GM23338 (cell line): ENCODE results near the gene SMARCC2. TPM values are rescaled to one million over a fixed set of nuclear protein-coding genes. Genes with fewer than 3 reads are reported as not detected.

ENCODE experiments used
- ATAC-seq: fragments of 200-7000 bp; cut with Tn5 transposase; 3 replicates; pipeline ENCODE4 v1.9.1; 2020
- DNase-seq: peaks from one replicate; pipeline ENCODE4 v3.0.0-alpha.2; 2015; ENCODE audit warnings: low spot score
- H2AFZ ChIP-seq: fragments of 200-600 bp; sonication (generic); 2 replicates; pipeline ENCODE4 v1.8.0; 2016; ENCODE audit warnings: antibody characterized with exemption, mild to moderate bottlenecking, moderate library complexity
- H3F3A ChIP-seq: fragments of 200-600 bp; sonication (generic); replicated peaks from 2 replicates; pipeline ENCODE4 v1.8.0; 2017; ENCODE audit warnings: antibody characterized with exemption, mixed run types, low read depth
- H3K27ac ChIP-seq: fragments of 200-600 bp; sonication (generic); 2 replicates; pipeline ENCODE4 v1.6.1; 2016; ENCODE audit warnings: low read depth
- H3K27me3 ChIP-seq: fragments of 200-600 bp; sonication (generic); 2 replicates; pipeline ENCODE4 v1.8.0; 2016; ENCODE audit warnings: mild to moderate bottlenecking, mixed run types, moderate library complexity; ENCODE audit not compliant: insufficient read depth
- H3K36me3 ChIP-seq: fragments of 200-600 bp; sonication (generic); 2 replicates; pipeline ENCODE4 v1.8.0; 2016; ENCODE audit warnings: mild to moderate bottlenecking; ENCODE audit not compliant: insufficient read depth
- H3K4me1 ChIP-seq: fragments of 200-600 bp; sonication (generic); 2 replicates; pipeline ENCODE4 v1.8.0; 2016; ENCODE audit warnings: mild to moderate bottlenecking, moderate library complexity; ENCODE audit not compliant: insufficient read depth
- H3K4me2 ChIP-seq: fragments of 200-600 bp; sonication (generic); 2 replicates; pipeline ENCODE4 v1.7.1; 2017; ENCODE audit warnings: mixed run types
- H3K4me3 ChIP-seq: fragments of 200-600 bp; sonication (generic); 2 replicates; pipeline ENCODE4 v1.6.1; 2016; ENCODE audit warnings: mixed run types
- H3K79me2 ChIP-seq: fragments of 200-600 bp; sonication (generic); replicated peaks from 2 replicates; pipeline ENCODE4 v1.8.0; 2017; ENCODE audit warnings: mild to moderate bottlenecking; ENCODE audit not compliant: insufficient read depth
- H3K9me2 ChIP-seq: fragments of 200-600 bp; sonication (generic); 2 replicates; pipeline ENCODE4 v1.8.0; 2017; ENCODE audit not compliant: insufficient read depth
- H4K20me1 ChIP-seq: fragments of 200-600 bp; sonication (generic); replicated peaks from 2 replicates; pipeline ENCODE4 v1.8.0; 2017; ENCODE audit warnings: mild to moderate bottlenecking; ENCODE audit not compliant: insufficient read depth
- H3K27ac Mint-ChIP-seq: 2 replicates; pipeline ENCODE4 v1.8.0; 2020; ENCODE audit warnings: inconsistent platforms, mild to moderate bottlenecking, moderate library complexity, mixed read lengths
- H3K27me3 Mint-ChIP-seq: 3 replicates; pipeline ENCODE4 v1.8.0; 2022; ENCODE audit warnings: low read depth, mild to moderate bottlenecking, moderate library complexity, mixed read lengths, inconsistent platforms; ENCODE audit not compliant: insufficient read depth, poor library complexity
- H3K36me3 Mint-ChIP-seq: 3 replicates; pipeline ENCODE4 v1.8.0; 2021; ENCODE audit warnings: low read depth, mild to moderate bottlenecking, inconsistent platforms, moderate library complexity, mixed read lengths
- H3K4me1 Mint-ChIP-seq: 3 replicates; pipeline ENCODE4 v1.8.0; 2020; ENCODE audit warnings: mild to moderate bottlenecking, inconsistent platforms, mixed read lengths
- H3K4me3 Mint-ChIP-seq: 3 replicates; pipeline ENCODE4 v1.8.0; 2021; ENCODE audit warnings: moderate library complexity, mild to moderate bottlenecking, inconsistent platforms, mixed read lengths
- H3K9me3 Mint-ChIP-seq: 3 replicates; pipeline ENCODE4 v1.8.0; 2020; ENCODE audit warnings: moderate library complexity, mild to moderate bottlenecking, inconsistent platforms, mixed read lengths
- CTCF ChIP-seq, 2 experiments: fragments of 200-600 bp in 1 of 2; sonication (generic) in 1 of 2; conservative IDR thresholded peaks; 2 replicates each; pipeline versions ENCODE4 v1.5.1 to v1.6.1; 2016 to 2017; ENCODE audit warnings: antibody characterized with exemption in 2 of 2, low read depth in 2 of 2, mild to moderate bottlenecking in 2 of 2, moderate library complexity in 1 of 2
- ETS1 ChIP-seq: IDR thresholded peaks from 2 replicates; pipeline ENCODE4 v1.6.1; 2016; ENCODE audit warnings: antibody characterized with exemption
- EZH2 ChIP-seq: fragments of 200-600 bp; sonication (generic); IDR thresholded peaks from one replicate; pipeline ENCODE4 v1.8.0; 2017; ENCODE audit warnings: antibody characterized with exemption, mild to moderate bottlenecking, low read depth; ENCODE audit not compliant: unreplicated experiment
- EZH2phosphoT487 ChIP-seq: fragments of 200-600 bp; sonication (generic); IDR thresholded peaks from one replicate; pipeline ENCODE4 v1.8.1; 2018; ENCODE audit warnings: antibody characterized with exemption; ENCODE audit not compliant: unreplicated experiment
- NANOG ChIP-seq: IDR thresholded peaks from 2 replicates; pipeline ENCODE4 v1.6.1; 2016; ENCODE audit warnings: antibody characterized with exemption, borderline replicate concordance
- POLR2AphosphoS5 ChIP-seq: IDR thresholded peaks from 2 replicates; pipeline ENCODE4 v1.6.1; 2016; ENCODE audit warnings: antibody characterized with exemption, low read depth
- REST ChIP-seq: IDR thresholded peaks from one replicate; pipeline ENCODE4 v1.6.1; 2018; ENCODE audit warnings: antibody characterized with exemption; ENCODE audit not compliant: unreplicated experiment
- ZNF114 ChIP-seq: fragments of 250-450 bp; sonication (Bioruptor Pico); IDR thresholded peaks from 2 replicates; pipeline ENCODE4 v1.5.0; 2020; ENCODE audit warnings: mild to moderate bottlenecking, moderate library complexity
- ZNF462 ChIP-seq: fragments of 250-450 bp; sonication (Bioruptor Pico); IDR thresholded peaks from 2 replicates; pipeline ENCODE4 v1.5.0; 2020; ENCODE audit warnings: mild to moderate bottlenecking, moderate library complexity
- polyA plus RNA-seq: library from polyadenylated mRNA; unstranded; fragments of >200 nt; fragmentation: Nextera tagmentation; extraction: Ambion mirVana; gene quantifications from 2 replicates; pipeline ENCODE4 v1.2.1, GENCODE V29; 2016
- total RNA-seq: library from RNA; depleted of rRNA; stranded (reverse); fragments of >200 nt; shearing (Covaris generic); gene quantifications from 2 replicates; pipeline ENCODE4 v1.2.3, GENCODE V29; 2014

Gene SMARCC2
- total and polyA plus RNA-seq, 2 experiments from 2014 or later = 40.4 to 68.3 TPM

GRCh38 chr12:56143870-56144269, 45.4 kb downstream of the SMARCC2 start:
- DNase-seq = no peak
- Histone ChIP-seq H3K27me3 (no peaks in the 10 kb centered on the region), H3K9me2 (no peaks in the 10 kb centered on the region), H3F3A (peaks cover 6% of the 10 kb centered on the region; the same call in 1 of the 2 replicates), H3K79me2 (no peaks in the 10 kb centered on the region), H3K36me3 (peaks cover 50% of the 10 kb centered on the region), H3K27ac (no peak overlapping the region), H3K4me3 (no peak overlapping the region), H2AFZ (no peak overlapping the region), H3K4me1 (no peaks in the 10 kb centered on the region), H4K20me1 (no peaks in the 10 kb centered on the region; the same call in 1 of the 2 replicates), H3K4me2 (no peak overlapping the region)
- Mint-ChIP-seq H3K4me1 (no peaks in the 10 kb centered on the region), H3K27me3 (peaks cover 4% of the 10 kb centered on the region), H3K4me3 (no peak overlapping the region), H3K9me3 (no peaks in the 10 kb centered on the region), H3K36me3 (peaks cover 65% of the 10 kb centered on the region), H3K27ac (no peak overlapping the region)
- ATAC-seq = no peak
- TF ChIP-seq ETS1 (no peak), ZNF462 (CRISPR knock-in tag) (no peak), ZNF114 (CRISPR knock-in tag) (no peak), EZH2phosphoT487 (no peak), REST (no peak), NANOG (no peak), EZH2 (no peak), CTCF (conservative IDR thresholded peaks at IDR 0.05; ENCODE audit: low read depth in 2 of 2) (no peak), POLR2AphosphoS5 (no peak)
